GM10248 (cell line): Measurements from ENCODE around the gene ZNF800.

Source experiments
- CTCF ChIA-PET: fragments of 300-600 bp; sonication (Branson Sonifier 250); formaldehyde crosslinking; extraction: SDS; loops from one replicate; lab custom pipeline; 2021; ENCODE audit warnings: antibody characterized with exemption; lab: Yijun Ruan, JAX
- POLR2A ChIA-PET: fragments of 350-650 bp; sonication (Branson Sonifier 250); formaldehyde crosslinking; extraction: SDS; loops from one replicate; lab custom pipeline; 2020; ENCODE audit warnings: antibody characterized with exemption; lab: Yijun Ruan, JAX
- DNase-seq: peaks from one replicate; pipeline ENCODE4 v3.0.0; 2012; ENCODE audit errors: extremely low spot score
- TF ChIP-seq, protein P1 (sequence below): IDR thresholded peaks from 2 replicates; pipeline ENCODE4 v1.5.1; 2012; ENCODE audit warnings: mild to moderate bottlenecking, low read depth; ENCODE audit errors: extremely low read depth, missing control alignments, control extremely low read depth

ZNF800 gene

DNA sequence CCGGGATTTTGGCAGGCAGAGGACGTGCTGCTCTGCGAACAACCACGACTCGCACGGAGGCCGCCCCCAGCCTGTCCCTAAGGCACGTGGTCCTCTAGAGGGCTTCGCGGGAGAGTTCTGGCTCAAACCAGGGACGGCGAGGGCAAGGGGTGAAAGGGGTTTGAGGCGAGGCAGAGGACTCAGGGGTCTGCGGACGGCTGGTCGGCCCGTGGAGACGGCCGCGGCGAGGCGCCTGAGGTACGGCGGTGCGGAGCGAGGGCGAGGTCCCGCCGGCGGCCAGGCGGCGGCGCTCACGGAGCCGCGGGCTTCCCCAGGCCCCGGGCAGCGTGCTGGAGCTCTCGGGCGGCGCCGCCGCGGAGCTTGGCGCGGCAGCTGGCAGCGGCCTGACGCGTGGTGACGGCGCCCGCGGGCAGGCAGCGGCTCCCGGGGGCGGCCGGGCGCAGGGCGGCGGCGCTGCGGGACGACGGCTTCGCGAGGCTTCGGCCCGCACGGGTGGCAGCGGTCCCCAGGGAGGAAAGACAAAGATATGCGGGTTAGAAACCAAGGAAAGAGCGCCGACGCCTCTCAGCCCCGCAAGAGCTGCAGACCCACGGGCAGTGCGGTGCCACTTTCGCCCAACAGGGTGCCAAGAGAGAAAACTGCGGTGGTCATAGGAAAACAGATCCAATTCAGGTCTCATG, 44.8 kb downstream of the ZNF800 start:
- peak; percentile 88 for DNase-seq
- TF ChIP-seq, protein P1, sequence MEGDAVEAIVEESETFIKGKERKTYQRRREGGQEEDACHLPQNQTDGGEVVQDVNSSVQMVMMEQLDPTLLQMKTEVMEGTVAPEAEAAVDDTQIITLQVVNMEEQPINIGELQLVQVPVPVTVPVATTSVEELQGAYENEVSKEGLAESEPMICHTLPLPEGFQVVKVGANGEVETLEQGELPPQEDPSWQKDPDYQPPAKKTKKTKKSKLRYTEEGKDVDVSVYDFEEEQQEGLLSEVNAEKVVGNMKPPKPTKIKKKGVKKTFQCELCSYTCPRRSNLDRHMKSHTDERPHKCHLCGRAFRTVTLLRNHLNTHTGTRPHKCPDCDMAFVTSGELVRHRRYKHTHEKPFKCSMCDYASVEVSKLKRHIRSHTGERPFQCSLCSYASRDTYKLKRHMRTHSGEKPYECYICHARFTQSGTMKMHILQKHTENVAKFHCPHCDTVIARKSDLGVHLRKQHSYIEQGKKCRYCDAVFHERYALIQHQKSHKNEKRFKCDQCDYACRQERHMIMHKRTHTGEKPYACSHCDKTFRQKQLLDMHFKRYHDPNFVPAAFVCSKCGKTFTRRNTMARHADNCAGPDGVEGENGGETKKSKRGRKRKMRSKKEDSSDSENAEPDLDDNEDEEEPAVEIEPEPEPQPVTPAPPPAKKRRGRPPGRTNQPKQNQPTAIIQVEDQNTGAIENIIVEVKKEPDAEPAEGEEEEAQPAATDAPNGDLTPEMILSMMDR = peak; percentile 80
- POLR2A ChIA-PET = interaction anchor here (0.7 kb wide), 1 partner anchor 624 kb away, joined by 5 read pairs; no protein-coding TSS in a partner anchor
- CTCF ChIA-PET = interaction anchor here (0.6 to 5.0 kb wide), 32 partner anchors 8 to 1040 kb away, joined by 3 to 73 read pairs (median 4); partner anchors contain the start of genes ARF5, GCC1 and ZNF800

DNA sequence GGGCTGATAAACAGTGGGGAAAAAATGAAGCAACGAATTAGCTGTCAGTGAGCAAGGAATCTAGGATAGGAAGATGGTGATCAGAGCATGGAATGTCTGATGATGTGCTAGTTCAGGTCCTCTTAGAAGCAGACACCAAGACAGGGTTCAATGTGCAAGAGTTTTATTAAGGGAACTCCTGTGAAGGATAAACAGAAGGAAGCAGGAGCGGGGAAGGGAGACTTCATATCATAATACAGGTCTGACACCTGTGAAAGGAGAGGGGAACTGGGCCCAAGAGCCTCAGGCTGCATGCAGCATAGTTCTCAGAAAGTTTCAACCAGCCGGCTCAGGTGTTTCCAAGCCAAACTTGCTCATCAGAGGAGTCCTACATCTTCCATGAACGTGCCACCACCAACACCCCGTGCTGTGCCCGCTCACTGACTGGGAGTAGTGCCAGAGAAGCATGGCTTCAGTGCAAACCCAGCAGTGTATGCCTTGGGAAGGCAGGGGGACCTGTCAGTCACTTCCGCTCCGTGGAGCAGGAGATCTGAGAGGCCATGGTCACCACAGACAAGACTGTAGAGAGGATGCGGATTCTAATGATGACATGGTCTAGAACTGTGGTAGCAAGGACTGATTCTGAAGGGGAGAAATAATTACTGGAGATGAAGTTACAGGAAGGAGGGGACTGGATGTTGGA, 45.8 kb downstream of the ZNF800 start:
- DNase-seq = no peak
- ChIA-PET POLR2A (no interaction called here), CTCF (interaction anchor here (0.6 to 5.0 kb wide), 11 partner anchors 15 to 101 kb away, joined by 3 to 73 read pairs (median 6); partner anchors contain the start of gene ZNF800)
- TF ChIP-seq, protein P1 = no peak

DNA sequence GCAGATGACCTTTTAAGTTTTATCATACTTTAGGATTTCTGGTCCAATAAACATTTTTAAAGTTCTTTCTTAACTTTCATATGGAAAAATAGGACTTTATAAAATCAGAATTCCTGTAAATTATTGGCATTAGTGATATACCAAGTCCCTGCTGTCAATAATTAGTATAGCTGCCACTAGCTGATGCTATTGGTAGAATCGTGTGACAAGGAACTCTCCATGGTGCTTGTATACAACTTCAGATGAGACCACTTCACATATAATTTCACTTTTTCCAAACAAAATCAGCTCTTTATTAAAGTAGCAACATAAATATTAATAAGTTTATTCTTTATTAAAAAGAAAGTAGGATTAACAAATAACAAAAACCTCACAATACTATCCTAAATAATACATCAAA, 49.9 kb downstream of the ZNF800 start:
- ChIA-PET POLR2A (no interaction called here), CTCF (no interaction called here)
- no peak for DNase-seq
- TF ChIP-seq, protein P1 = no peak

DNA sequence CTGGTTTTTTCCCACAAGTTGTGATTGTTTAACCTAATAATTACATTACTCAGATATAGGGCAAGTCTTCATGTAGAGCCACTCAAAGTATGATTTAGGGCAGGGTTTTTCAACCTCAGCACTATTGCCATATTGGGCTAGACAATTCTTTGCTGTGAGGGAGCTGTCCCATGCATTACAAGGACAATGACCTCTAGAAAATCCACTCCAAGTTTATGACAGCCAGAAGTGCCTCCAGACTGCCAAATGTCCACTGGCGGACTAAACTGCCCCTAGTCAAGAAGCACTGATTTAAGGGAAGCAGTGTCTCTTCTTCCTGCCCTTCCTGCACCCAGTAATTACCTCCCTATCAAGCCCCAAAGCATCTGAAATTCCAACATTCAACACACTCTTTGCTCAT, 54.4 kb downstream of the ZNF800 start:
- CTCF ChIA-PET = interaction anchor here (2.5 kb wide), 1 partner anchor 10 kb away, joined by 14 read pairs; no protein-coding TSS in a partner anchor
- POLR2A ChIA-PET = no interaction called here
- DNase-seq = no peak
- TF ChIP-seq, protein P1 = no peak

DNA sequence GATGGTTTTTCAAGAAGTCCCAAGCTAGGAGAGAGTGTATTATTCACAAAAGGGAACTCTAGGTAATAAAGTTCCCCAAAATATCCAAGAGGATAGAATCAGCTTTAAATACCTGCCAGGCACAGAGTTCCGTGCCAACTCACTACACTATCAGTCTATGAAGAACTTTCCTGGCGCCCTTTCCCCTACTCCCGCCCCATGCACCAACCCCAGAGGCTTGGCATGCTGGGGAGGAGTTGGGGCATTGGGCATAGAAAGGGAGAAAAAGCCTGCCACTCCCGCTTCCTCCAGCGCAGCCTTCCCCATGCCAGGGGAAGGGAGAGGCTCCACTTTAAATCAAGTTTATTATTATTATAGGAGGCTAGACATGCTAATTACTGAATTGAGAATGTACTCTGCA, 54.9 kb downstream of the ZNF800 start:
- POLR2A ChIA-PET = no interaction called here
- CTCF ChIA-PET = interaction anchor here (0.9 to 1.6 kb wide), 2 partner anchors 15 kb away, joined by 3 read pairs; no protein-coding TSS in a partner anchor
- TF ChIP-seq, protein P1 = no peak
- no peak for DNase-seq

DNA sequence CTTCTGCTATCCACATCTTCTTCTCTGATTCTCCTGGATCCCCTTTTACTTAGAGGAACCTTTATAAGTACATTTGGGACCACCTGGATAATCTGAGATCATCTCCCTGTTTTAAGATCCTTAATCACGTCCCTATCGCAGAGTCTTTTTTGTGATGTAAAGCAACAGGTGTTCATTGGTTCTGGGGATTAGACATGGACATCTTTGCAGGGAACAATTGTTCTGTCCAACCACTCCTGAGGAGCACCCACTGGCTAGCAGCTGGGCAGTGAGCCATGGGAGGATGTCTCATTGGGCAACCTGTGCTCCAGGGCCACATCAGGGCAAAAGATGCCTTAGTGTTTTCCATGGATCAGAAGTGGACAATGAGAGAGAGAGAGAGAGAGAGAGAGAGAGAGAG, 56.0 kb downstream of the ZNF800 start:
- POLR2A ChIA-PET = no interaction called here
- TF ChIP-seq, protein P1 = no peak
- CTCF ChIA-PET = interaction anchor here (1.6 kb wide), 1 partner anchor 16 kb away, joined by 3 read pairs; no protein-coding TSS in a partner anchor
- no peak for DNase-seq
